Progenitor cell of endocrine pancreas (in vitro differentiated cells): Measurements from ENCODE around the gene MAN1A1. TPM values are rescaled to one million over a fixed set of nuclear protein-coding genes. Genes with fewer than 3 reads are reported as not detected.

Source experiments
- DNase-seq: peaks from one replicate; pipeline ENCODE4 v3.0.0; 2021; ENCODE audit warnings: low spot score; ENCODE audit not compliant: unreplicated experiment
- H3K27ac Mint-ChIP-seq: 2 replicates; pipeline ENCODE4 v1.8.0; 2021; ENCODE audit warnings: mild to moderate bottlenecking, moderate library complexity, mixed read lengths
- H3K27me3 Mint-ChIP-seq: 2 replicates; pipeline ENCODE4 v1.8.0; 2021; ENCODE audit warnings: mixed read lengths
- H3K36me3 Mint-ChIP-seq: 2 replicates; pipeline ENCODE4 v1.8.0; 2022; ENCODE audit warnings: mixed read lengths; ENCODE audit not compliant: insufficient read depth
- H3K4me1 Mint-ChIP-seq: 2 replicates; pipeline ENCODE4 v1.8.0; 2021; ENCODE audit warnings: low read depth, mixed read lengths
- H3K4me3 Mint-ChIP-seq: 2 replicates; pipeline ENCODE4 v1.8.0; 2021; ENCODE audit warnings: low read depth, mild to moderate bottlenecking, moderate library complexity, mixed read lengths
- H3K9me3 Mint-ChIP-seq: 2 replicates; pipeline ENCODE4 v1.8.0; 2021; ENCODE audit warnings: low read depth, mixed read lengths
- total RNA-seq: library from RNA; stranded (reverse); gene quantifications from 2 replicates; pipeline ENCODE4 v1.2.1, GENCODE V29; 2021
- TF ChIP-seq, protein P1 (sequence below): fragments of 200-600 bp; sonication (generic); IDR thresholded peaks from one replicate; pipeline ENCODE4 v1.5.0; 2021; ENCODE audit warnings: antibody characterized with exemption, mild to moderate bottlenecking; ENCODE audit not compliant: unreplicated experiment

The MAN1A1 gene
- total RNA-seq, 1 donor from 2014 or later = 27.6 TPM

DNA sequence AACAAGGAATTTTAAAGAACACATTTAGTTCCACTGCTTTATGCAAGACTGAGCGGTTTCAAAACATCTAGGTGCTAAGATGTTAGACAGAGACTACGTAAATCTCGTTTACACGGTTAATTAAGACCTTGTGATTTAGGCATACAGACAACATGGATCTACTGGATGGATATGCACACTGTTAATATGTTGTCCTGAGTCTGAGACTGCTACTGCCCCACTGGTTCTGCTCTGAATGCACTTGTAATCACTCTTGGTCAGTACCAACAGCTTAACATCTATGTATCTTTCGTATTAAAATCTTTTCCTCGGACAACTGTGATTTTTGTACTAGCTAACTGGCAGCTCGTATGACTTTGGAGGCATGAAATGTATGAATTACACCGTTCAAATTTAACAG is 3.1 kb downstream of the MAN1A1 start:
- peaks cover 4% of the 10 kb centered on the region for H3K27me3 Mint-ChIP-seq
- H3K36me3 Mint-ChIP-seq = no peaks in the 10 kb centered on the region
- peak overlapping the region; percentile 81 for H3K4me3 Mint-ChIP-seq
- TF ChIP-seq, protein P1, sequence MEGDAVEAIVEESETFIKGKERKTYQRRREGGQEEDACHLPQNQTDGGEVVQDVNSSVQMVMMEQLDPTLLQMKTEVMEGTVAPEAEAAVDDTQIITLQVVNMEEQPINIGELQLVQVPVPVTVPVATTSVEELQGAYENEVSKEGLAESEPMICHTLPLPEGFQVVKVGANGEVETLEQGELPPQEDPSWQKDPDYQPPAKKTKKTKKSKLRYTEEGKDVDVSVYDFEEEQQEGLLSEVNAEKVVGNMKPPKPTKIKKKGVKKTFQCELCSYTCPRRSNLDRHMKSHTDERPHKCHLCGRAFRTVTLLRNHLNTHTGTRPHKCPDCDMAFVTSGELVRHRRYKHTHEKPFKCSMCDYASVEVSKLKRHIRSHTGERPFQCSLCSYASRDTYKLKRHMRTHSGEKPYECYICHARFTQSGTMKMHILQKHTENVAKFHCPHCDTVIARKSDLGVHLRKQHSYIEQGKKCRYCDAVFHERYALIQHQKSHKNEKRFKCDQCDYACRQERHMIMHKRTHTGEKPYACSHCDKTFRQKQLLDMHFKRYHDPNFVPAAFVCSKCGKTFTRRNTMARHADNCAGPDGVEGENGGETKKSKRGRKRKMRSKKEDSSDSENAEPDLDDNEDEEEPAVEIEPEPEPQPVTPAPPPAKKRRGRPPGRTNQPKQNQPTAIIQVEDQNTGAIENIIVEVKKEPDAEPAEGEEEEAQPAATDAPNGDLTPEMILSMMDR = no peak
- peaks cover 17% of the 10 kb centered on the region for H3K4me1 Mint-ChIP-seq
- DNase-seq = no peak
- H3K27ac Mint-ChIP-seq = no peak overlapping the region
- H3K9me3 Mint-ChIP-seq = no peaks in the 10 kb centered on the region

DNA sequence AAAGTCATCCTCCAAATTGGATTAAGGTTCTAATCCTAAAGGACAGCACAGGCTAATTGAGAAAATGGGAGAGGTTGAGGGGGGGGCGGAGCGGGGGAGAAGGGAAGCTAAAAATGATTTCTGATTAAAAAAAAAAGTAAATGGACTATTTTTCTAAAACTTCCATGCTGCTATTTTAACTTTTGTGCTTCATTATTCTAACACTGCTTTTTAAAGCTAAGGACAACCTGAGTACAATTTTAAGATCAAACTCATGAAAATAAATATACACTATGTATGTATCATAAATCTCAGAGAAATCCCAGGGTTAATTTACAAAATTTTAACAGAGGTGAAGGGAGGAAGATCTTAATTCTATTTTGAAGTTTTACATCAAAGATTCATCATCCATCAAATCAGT is 4.4 kb downstream of the MAN1A1 start:
- no peaks in the 10 kb centered on the region for H3K36me3 Mint-ChIP-seq
- peaks cover 24% of the 10 kb centered on the region for H3K4me1 Mint-ChIP-seq
- no peak for DNase-seq
- H3K27me3 Mint-ChIP-seq = peaks cover 4% of the 10 kb centered on the region
- no peak overlapping the region for H3K27ac Mint-ChIP-seq
- no peaks in the 10 kb centered on the region for H3K9me3 Mint-ChIP-seq
- peak overlapping the region; percentile 4 for H3K4me3 Mint-ChIP-seq
- TF ChIP-seq, protein P1 = no peak

DNA sequence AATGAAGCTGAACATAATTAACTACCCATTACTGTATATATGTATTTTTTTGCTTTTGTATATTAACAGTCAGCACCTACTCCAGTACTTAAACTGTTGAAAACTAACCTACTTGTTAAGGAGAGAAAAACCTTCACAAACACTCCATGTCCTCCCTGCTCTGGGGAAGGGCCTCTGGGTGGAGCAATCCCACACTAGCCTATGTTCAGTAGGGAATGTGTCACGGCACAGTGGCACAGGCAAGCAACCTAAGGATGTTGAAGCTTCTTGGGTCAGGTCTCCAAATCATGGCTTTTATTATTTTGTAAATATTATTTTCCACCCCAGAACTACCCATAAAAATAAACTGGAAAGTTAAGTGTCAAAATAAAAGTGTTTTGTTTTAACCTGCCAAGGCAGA is 5.3 kb downstream of the MAN1A1 start:
- H3K9me3 Mint-ChIP-seq = no peaks in the 10 kb centered on the region
- DNase-seq = no peak
- H3K36me3 Mint-ChIP-seq = no peaks in the 10 kb centered on the region
- H3K27me3 Mint-ChIP-seq = peaks cover 4% of the 10 kb centered on the region
- TF ChIP-seq, protein P1 = peak; percentile 19
- H3K27ac Mint-ChIP-seq = no peak overlapping the region
- peaks cover 24% of the 10 kb centered on the region for H3K4me1 Mint-ChIP-seq
- no peak overlapping the region for H3K4me3 Mint-ChIP-seq

DNA sequence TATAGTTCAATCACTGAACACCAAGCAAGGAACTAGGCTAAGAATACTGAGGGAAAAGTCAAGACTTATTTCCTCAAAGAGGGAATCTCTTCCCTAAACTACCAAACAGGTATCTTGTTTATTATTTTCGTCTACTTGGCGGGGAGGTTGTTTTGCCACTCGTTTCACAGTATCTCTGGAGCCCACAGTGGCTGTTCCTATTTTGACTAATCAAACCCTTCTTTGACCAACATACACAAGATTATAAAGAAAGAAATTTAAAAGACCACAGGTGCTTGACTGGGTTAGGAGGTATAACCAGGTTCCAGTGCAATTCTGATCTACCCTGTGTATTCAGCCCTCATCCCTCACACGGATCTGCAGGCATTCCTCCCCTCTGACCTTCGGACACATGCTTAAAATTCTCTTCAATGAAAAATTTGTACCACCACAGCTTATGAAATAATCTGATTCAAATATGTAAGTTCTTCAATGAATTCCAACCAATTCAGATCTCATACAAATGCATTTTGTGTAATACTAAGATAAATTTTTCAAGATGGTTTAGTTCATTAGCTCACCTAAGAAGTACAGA is 5.9 kb downstream of the MAN1A1 start:
- H3K4me3 Mint-ChIP-seq = no peak overlapping the region
- peaks cover 4% of the 10 kb centered on the region for H3K27me3 Mint-ChIP-seq
- H3K9me3 Mint-ChIP-seq = no peaks in the 10 kb centered on the region
- no peaks in the 10 kb centered on the region for H3K36me3 Mint-ChIP-seq
- H3K27ac Mint-ChIP-seq = no peak overlapping the region
- DNase-seq = no peak
- H3K4me1 Mint-ChIP-seq = peaks cover 24% of the 10 kb centered on the region
- TF ChIP-seq, protein P1 = no peak

DNA sequence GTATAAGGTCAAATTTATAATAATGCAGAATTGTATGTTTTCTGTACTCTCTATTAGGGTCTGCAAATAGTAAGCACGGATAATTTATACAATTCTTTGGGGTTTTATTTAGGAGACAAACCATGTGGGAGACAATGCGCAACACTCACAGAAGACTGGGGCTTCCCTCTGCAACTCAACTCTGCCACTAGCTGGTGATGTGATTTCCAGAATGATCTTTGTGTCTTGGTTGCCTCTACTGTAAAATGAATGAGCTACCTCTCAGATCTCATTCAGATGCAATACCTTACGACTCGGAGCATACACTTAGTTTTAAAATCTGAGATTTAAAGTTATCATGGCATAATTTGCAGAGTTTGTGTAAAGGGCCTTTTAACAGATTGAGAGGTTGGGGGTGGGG is 6.4 kb downstream of the MAN1A1 start:
- Mint-ChIP-seq H3K9me3 (no peaks in the 10 kb centered on the region), H3K4me3 (no peak overlapping the region)
- TF ChIP-seq, protein P1 = no peak

More for the DNA sequence above, 6.4 kb downstream of the MAN1A1 start:
- DNase-seq = no peak
- no peak overlapping the region for H3K27ac Mint-ChIP-seq
- H3K27me3 Mint-ChIP-seq = peaks cover 4% of the 10 kb centered on the region
- peaks cover 22% of the 10 kb centered on the region for H3K4me1 Mint-ChIP-seq
- no peaks in the 10 kb centered on the region for H3K36me3 Mint-ChIP-seq
